GM21737 (cell line): ENCODE data around the gene RPS26.
"Not testable (repeated sequence)": the region's sequence is repeated elsewhere in the genome, so short reads cannot be mapped to it uniquely, and the experiment has no call there.

Experiments used
- ATAC-seq: cut with Tn5 transposase; IDR thresholded peaks from one replicate; pipeline ENCODE4 v1.9.1; 2021; ENCODE audit warnings: mild to moderate bottlenecking, moderate library complexity; ENCODE audit not compliant: unreplicated experiment

The RPS26 gene

DNA sequence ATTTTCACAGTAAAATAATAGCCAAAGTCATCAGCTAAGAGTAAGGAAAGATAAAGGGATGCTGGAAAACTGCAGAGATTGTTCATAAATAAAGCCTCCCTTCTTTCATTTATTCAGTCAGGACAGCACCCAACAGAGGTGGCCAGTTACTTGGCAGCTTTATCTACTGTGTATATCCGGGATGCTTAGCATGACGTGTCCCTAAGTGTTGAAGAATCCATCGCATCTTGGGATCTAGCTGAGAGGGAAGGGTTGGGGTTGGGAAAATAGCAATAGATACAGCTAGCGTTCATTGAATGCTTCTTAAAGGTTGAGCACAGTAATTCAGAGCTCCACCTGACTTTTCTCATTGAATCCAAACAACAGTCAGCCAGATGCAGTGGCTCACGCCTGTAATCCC is 32.7 kb downstream of the RPS26 start:
- ATAC-seq: no peak

DNA sequence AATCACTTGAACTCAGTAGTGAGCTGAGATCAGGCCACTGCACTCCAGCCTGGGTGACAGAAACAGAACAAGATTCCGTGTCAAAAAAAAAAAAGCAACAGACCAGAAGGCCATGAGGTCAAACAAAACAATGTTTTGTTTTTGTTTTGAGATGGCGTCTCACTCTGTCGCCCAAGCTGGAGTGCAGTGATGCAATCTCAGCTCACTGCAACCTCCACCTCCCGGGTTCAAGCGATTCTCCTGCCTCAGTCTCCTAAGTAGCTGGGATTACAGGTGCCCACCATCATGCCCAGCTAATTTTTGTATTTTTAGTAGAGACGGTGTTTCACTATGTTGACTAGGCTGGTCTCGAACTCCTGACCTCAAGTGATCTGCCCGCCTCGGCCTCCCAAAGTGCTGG is 36.2 kb downstream of the RPS26 start:
- not testable (repeated sequence) for ATAC-seq

DNA sequence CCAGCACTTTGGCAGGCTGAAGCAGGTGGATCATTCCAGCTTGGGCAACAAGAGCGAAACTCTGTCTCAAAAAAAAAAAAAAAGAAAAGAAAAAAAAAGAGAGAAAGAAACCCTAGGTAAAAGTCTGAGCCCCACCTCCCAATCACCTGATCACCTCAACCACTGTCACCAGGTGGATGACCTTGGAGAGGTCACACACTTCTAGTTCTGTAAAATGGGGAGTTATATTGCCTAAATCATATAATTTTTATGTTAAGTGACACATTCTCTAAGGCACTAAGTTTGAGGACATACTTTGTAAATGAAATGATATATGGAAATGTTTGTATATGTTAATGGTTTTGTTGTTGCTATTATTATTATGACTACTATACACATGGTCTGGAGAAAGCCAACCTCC is 36.7 kb downstream of the RPS26 start:
- no peak for ATAC-seq

DNA sequence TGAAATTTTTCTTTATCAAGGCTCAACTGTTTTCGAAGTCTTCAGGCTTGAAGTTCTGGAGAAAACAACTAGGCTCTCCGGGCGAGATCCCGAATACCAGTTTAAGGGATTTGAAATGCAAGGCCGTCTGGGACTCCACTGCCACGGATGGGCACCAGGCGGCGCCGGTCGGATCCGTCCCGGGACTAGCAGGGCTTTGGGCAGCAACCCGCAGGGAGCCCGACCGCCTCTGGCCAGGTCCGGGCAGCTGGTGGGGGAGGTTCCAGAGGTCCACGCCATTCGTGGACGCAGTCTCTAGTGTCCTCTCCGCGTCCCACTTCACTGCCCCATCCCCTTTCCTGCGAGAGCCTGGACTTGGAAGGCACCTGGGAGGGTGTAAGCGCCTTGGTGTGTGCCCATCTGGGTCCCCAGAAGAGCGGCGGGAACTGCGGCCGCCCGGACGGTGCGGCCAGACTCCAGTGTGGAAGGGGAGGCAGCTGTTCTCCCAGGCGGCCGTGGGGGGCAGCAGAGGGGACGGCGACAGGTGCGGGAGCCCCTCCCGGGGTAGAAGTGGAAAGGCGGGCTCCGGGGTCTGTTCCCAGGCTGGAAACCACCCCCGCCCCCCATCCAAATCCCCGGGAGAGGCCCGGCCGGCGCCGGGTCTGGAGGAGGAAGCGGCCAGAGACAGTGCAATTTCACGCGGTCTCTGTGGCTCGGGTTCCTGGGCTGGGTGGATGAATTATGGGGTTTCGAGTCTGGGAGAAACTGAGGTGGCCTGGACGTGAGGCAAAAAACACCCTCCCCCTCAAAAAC is 37.4 kb downstream of the RPS26 start:
- peak; percentile 64 for ATAC-seq

- ATAC-seq: peak; percentile 21
These were observed 38.2 kb downstream of the RPS26 start, which contains the start of gene ERBB3 for GRCh38 chr12:56079723-56080555. ERBB3 (plus strand) TSS chr12:56080165; CDS start chr12:56080301, 136 bp downstream.

GRCh38 chr12:56080556-56081138 is 38.9 kb downstream of the RPS26 start:
- ATAC-seq: no peak

GRCh38 chr12:56081393-56082347 is 40.0 kb downstream of the RPS26 start:
- ATAC-seq: no peak

DNA sequence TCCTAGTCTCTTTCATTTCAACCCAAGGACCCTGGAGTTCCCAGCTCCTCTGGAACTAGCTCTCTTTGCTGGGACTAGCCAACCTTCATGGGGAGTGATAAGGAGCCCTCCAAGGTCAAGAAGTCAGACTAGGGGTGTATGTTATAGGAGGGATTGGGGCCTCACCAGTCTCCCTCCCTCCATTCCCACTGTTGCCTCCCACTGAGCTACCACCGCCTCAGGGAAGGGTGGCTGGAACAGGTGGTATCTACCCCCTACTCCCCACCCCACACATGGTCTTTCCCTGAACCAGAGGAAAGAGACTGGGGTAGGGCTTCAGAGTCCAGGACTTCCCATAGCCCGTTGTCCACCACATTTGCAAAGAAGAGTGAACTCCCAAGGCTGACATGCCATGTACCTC is 40.7 kb downstream of the RPS26 start:
- ATAC-seq: no peak

DNA sequence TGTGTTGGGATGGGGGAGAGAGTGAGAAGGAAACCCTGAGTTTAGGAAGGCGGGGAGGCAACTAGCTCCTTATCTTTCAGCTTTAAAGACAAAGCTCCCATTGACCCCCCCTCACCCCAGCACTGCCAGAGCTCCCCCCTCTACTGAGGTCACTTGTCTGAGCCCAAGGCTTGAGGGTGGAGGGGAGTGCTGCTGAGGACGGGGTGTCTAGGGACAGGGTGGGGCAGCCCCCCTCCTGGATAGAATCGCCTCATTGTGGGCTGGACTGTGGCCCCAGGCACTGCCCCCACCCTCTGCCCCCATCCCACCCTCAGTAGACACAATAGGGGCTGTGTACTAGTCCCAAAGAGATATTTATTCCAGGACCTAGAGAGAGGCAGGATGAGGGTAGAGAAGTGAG is 41.2 kb downstream of the RPS26 start:
- no peak for ATAC-seq

DNA sequence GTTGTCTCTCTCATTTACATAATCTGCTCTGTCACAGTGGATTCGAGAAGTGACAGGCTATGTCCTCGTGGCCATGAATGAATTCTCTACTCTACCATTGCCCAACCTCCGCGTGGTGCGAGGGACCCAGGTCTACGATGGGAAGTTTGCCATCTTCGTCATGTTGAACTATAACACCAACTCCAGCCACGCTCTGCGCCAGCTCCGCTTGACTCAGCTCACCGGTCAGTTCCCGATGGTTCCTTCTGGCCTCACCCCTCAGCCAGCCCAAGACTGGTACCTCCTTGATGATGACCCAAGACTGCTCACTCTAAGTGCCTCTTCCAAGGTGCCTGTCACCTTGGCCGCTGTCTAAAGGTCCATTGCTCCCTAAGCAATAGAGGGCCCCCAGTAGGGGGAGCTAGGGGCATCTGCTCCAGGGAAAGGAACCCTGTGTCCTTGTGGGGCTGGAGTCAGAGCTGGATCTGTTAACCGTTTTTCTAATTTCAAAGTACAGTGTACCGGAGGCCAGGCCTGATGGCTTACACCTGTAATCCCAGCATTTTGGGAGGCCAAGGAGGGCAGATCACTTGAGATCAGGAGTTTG is 43.3 kb downstream of the RPS26 start:
- ATAC-seq: no peak

- ATAC-seq: no peak
These were observed 44.4 kb downstream of the RPS26 start for GRCh38 chr12:56086096-56086495.

GRCh38 chr12:56086608-56087007 is 44.9 kb downstream of the RPS26 start:
- no peak for ATAC-seq

DNA sequence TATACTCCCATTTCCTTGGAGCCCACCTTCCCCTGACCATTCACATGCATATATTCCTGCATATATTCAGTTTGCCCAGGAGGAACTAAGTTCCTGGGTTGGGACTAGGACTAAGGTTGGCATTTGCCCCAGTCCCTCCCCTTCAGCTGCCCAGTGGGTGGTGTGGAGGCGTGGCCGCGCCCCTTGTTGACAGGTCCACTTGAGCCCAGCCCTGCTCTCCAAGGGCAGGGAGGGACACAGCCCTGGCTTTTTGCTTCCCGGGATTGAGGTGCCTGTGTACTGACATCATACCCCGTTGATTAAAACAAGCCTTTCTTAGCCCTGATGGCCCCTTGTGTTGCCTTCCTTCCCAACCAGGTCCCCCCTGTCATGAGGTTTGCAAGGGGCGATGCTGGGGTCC is 45.5 kb downstream of the RPS26 start:
- ATAC-seq: no peak
